Measurements from ENCODE around the gene EDIL3.

The EDIL3 gene

DNA sequence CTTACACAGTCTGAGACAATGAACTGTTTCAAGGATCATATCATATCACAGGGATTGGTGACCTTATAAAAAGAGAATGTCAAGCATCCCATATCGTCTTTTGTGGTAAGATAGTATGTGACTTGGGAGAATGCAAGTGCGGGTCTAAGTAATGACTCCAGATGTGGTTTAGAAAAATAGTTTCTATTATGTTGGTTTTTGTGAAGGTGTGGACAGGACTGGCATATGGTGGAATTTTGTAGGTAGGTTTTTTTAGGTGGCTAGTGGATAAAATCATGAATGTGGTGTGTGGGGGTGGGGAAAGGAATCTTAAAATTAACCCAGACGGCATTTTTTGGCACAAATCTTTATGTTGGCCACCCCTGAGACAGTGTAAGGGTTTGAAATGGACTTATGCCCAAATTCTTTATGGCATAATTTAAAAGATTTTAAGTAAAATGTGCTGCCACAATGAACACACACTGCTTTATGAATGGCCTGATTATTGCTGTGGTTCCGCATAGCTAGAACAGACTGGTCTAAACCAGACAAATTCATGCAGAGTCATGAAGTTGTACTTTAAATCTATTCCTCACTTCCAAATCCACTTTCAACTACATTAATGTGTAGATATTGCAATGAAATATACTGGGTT is 459.2 kb downstream of the EDIL3 start:
- Histone ChIP-seq H3K27me3 (replicated peaks; ENCODE audit: control insufficient read depth, insufficient read depth, low read length, poor library complexity, severe bottlenecking) (no peaks in the 10 kb centered on the region), H3K9me3 (ENCODE audit: control insufficient read depth, low read length) (no peaks in the 10 kb centered on the region), H3K36me3 (ENCODE audit: control insufficient read depth, insufficient read depth, low read length) (no peaks in the 10 kb centered on the region), H3K27ac (ENCODE audit: insufficient read depth, low read length, poor library complexity, severe bottlenecking) (no peak overlapping the region), H3K4me3 (ENCODE audit: insufficient read depth, low read depth, low read length, poor library complexity, severe bottlenecking) (no peak overlapping the region), H3K4me1 (ENCODE audit: control insufficient read depth, insufficient read depth, low read length, poor library complexity, severe bottlenecking) (no peaks in the 10 kb centered on the region)
- no peak for DNase-seq

DNA sequence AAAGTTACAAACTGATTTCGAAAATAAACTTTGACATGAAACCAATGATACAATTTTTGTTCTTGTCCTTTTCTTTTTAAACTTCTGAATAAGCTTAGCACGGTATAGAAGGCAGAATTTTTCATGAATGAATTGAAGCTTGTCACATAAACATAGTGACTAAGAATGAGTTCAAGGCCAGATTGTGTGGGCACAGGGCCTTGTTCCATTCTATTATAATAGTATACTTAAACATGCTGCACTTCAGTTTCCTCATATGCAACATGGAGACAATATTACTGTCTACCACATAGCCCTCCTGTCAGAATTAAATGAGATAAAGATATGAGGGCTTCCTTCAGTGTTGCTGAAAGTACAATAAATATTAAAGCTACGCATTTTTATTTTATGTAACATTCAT is 459.8 kb downstream of the EDIL3 start:
- Histone ChIP-seq H3K4me1 (ENCODE audit: control insufficient read depth, insufficient read depth, low read length, poor library complexity, severe bottlenecking) (no peaks in the 10 kb centered on the region), H3K27ac (ENCODE audit: insufficient read depth, low read length, poor library complexity, severe bottlenecking) (no peak overlapping the region), H3K36me3 (ENCODE audit: control insufficient read depth, insufficient read depth, low read length) (no peaks in the 10 kb centered on the region), H3K9me3 (ENCODE audit: control insufficient read depth, low read length) (no peaks in the 10 kb centered on the region), H3K27me3 (replicated peaks; ENCODE audit: control insufficient read depth, insufficient read depth, low read length, poor library complexity, severe bottlenecking) (no peaks in the 10 kb centered on the region), H3K4me3 (ENCODE audit: insufficient read depth, low read depth, low read length, poor library complexity, severe bottlenecking) (no peak overlapping the region)
- no peak for DNase-seq

DNA sequence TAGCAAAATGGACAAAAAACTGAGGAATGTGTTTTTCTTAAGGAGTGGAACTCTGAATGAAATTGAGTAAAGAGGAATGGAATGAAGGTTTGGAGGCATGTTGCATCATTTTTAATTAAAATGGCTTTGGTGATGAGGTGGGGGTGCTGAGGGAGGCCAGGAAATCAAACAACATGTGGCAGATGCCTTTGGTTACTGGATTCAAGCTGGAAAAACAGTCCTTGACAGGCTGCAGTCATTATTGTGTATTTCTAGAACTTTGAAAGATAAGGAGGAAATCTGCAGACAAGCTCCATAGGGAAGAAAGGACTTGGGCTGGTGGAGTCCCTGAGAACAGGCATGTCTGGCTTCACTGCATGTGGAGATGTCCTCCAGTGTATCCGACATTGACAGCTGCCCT is 460.5 kb downstream of the EDIL3 start:
- Histone ChIP-seq H3K36me3 (ENCODE audit: control insufficient read depth, insufficient read depth, low read length) (no peaks in the 10 kb centered on the region), H3K9me3 (ENCODE audit: control insufficient read depth, low read length) (no peaks in the 10 kb centered on the region), H3K27ac (ENCODE audit: insufficient read depth, low read length, poor library complexity, severe bottlenecking) (no peak overlapping the region), H3K4me1 (ENCODE audit: control insufficient read depth, insufficient read depth, low read length, poor library complexity, severe bottlenecking) (no peaks in the 10 kb centered on the region), H3K27me3 (replicated peaks; ENCODE audit: control insufficient read depth, insufficient read depth, low read length, poor library complexity, severe bottlenecking) (no peaks in the 10 kb centered on the region), H3K4me3 (ENCODE audit: insufficient read depth, low read depth, low read length, poor library complexity, severe bottlenecking) (no peak overlapping the region)
- DNase-seq, result no peak

DNA sequence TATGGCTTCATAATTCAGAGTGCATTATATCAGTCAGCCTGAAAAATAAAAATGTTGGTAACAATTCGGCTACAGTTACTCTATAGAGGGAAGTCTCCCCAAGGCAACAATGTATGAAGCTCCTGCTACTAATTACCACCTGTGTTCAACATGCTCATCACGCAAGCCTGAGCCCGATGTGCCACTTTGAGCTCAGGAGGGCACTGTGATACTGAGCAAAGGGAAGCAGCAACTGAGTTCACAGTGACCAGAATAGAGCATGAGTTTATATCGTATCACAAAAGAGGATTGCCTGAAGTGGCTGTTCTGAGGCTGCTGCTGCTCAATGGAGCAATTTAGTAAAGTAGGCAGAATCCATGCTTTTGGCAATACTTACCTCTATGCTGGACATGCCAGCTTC is 462.0 kb downstream of the EDIL3 start:
- DNase-seq, result no peak
- no peak overlapping the region for H3K4me3 ChIP-seq (ENCODE audit: insufficient read depth, low read depth, low read length, poor library complexity, severe bottlenecking)
- no peak overlapping the region for H3K27ac ChIP-seq (ENCODE audit: insufficient read depth, low read length, poor library complexity, severe bottlenecking)
- no peaks in the 10 kb centered on the region for H3K9me3 ChIP-seq (ENCODE audit: control insufficient read depth, low read length)
- no peaks in the 10 kb centered on the region for H3K36me3 ChIP-seq (ENCODE audit: control insufficient read depth, insufficient read depth, low read length)
- no peaks in the 10 kb centered on the region for H3K27me3 ChIP-seq (replicated peaks; ENCODE audit: control insufficient read depth, insufficient read depth, low read length, poor library complexity, severe bottlenecking)
- no peaks in the 10 kb centered on the region for H3K4me1 ChIP-seq (ENCODE audit: control insufficient read depth, insufficient read depth, low read length, poor library complexity, severe bottlenecking)

DNA sequence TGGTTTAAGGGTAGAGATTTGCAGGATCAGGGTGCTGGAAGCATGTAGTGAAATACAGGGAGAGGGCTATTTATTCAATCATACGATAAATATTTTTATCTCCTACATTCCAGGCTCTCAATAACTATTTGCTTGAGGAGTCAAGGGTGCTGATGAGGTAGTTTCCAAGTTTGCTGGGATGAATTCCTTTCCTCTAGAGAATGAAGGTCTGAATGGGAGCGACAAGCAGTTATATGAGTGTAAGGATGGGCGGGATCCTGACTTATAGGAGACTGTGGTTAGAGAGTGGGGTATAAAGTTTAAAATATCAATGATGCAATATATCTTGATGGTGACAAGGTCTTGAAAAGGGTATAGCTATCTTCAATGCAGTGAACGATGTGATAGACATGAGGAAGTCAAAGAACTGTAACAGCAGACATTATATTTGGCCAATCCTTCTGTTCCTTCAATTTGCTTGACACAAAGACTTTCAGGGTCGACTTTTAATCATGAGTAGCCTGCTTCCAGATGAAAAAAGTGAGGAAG is 462.9 kb downstream of the EDIL3 start:
- Histone ChIP-seq H3K4me1 (ENCODE audit: control insufficient read depth, insufficient read depth, low read length, poor library complexity, severe bottlenecking) (no peaks in the 10 kb centered on the region), H3K36me3 (ENCODE audit: control insufficient read depth, insufficient read depth, low read length) (no peaks in the 10 kb centered on the region), H3K4me3 (ENCODE audit: insufficient read depth, low read depth, low read length, poor library complexity, severe bottlenecking) (no peak overlapping the region), H3K27ac (ENCODE audit: insufficient read depth, low read length, poor library complexity, severe bottlenecking) (no peak overlapping the region), H3K27me3 (replicated peaks; ENCODE audit: control insufficient read depth, insufficient read depth, low read length, poor library complexity, severe bottlenecking) (no peaks in the 10 kb centered on the region), H3K9me3 (ENCODE audit: control insufficient read depth, low read length) (no peaks in the 10 kb centered on the region)
- DNase-seq, result no peak

DNA sequence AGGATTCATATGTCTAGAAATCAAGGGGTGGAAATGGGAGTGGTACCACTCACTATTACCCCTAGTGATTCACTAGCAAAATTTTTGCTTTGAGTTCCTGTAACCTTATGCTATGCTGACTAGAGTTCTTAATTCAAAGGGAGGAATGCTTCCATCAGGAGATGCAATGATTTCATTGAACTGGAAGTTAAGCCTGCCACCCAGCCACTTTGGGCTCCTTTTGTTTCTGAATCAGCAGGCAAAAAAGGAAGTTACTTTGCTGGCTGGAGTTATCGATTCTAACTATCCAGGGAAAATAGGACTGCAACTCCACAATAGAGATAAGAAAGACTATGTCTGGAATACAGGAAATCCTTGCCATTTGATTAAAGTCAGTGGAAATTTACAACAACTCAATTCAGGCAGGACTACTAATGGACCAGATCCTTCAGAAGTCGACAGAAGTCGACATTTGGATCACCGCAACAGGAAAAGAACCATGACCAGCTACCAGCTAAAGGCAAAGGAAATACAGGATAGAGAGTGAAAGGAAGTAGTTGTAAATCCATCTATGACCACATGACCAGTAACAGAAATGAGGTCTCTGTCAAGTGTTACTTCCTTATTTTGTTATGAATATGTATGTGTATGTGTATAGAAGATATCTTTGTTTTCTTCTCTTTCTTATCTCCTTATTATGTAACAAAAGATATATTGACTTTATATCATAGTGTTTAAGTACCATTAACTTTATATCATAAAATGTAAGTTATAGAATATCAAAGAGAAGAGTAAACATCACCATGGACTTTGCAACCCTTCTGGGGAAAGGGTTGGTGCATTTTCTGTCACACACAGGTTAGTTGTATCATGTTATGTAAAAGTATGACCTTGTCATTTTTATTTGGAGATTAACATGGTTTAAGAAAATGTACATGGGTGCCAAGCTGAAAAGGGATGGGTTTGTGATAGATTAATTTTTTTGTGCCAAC is 465.3 kb downstream of the EDIL3 start:
- H3K4me1 ChIP-seq (ENCODE audit: control insufficient read depth, insufficient read depth, low read length, poor library complexity, severe bottlenecking), result no peaks in the 10 kb centered on the region
- no peaks in the 10 kb centered on the region for H3K27me3 ChIP-seq (replicated peaks; ENCODE audit: control insufficient read depth, insufficient read depth, low read length, poor library complexity, severe bottlenecking)
- H3K4me3 ChIP-seq (ENCODE audit: insufficient read depth, low read depth, low read length, poor library complexity, severe bottlenecking), result no peak overlapping the region
- no peak overlapping the region for H3K27ac ChIP-seq (ENCODE audit: insufficient read depth, low read length, poor library complexity, severe bottlenecking)
- no peaks in the 10 kb centered on the region for H3K36me3 ChIP-seq (ENCODE audit: control insufficient read depth, insufficient read depth, low read length)
- H3K9me3 ChIP-seq (ENCODE audit: control insufficient read depth, low read length), result no peaks in the 10 kb centered on the region
- DNase-seq, result no peak

DNA sequence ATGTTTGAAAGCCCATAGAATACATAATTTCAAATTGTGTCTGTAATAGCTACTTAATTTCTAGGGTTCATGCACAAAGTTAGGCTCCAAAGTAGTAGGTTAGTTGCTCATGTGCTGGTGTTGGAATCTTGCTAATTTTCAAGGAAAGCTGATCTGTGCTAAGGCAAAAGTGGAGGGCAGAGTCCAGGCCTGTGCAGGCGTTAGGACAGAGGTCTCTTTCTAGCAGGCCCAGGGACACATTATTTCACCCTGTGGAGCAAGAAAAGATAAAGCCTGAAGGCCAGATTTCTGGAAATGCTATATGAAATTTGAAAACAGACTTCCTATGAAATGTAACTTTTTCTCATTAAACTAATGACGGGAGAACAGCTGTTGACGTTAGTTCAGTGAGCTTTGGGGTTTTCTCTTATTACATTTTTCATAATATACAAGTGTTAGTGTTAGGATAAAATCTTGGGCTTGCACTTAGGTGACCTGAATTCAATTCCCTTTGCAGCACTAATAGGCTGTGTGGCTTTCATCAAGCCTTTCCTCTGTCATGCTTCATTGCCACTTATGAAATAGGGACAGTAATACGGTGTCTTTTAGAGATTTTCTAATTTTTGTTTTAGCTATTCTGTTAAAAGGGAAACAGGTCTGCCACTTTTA is 467.3 kb downstream of the EDIL3 start:
- H3K27me3 ChIP-seq (replicated peaks; ENCODE audit: control insufficient read depth, insufficient read depth, low read length, poor library complexity, severe bottlenecking), result no peaks in the 10 kb centered on the region
- no peak for DNase-seq
- no peaks in the 10 kb centered on the region for H3K9me3 ChIP-seq (ENCODE audit: control insufficient read depth, low read length)
- no peak overlapping the region for H3K27ac ChIP-seq (ENCODE audit: insufficient read depth, low read length, poor library complexity, severe bottlenecking)
- H3K4me1 ChIP-seq (ENCODE audit: control insufficient read depth, insufficient read depth, low read length, poor library complexity, severe bottlenecking), result no peaks in the 10 kb centered on the region
- no peak overlapping the region for H3K4me3 ChIP-seq (ENCODE audit: insufficient read depth, low read depth, low read length, poor library complexity, severe bottlenecking)
- H3K36me3 ChIP-seq (ENCODE audit: control insufficient read depth, insufficient read depth, low read length), result no peaks in the 10 kb centered on the region

DNA sequence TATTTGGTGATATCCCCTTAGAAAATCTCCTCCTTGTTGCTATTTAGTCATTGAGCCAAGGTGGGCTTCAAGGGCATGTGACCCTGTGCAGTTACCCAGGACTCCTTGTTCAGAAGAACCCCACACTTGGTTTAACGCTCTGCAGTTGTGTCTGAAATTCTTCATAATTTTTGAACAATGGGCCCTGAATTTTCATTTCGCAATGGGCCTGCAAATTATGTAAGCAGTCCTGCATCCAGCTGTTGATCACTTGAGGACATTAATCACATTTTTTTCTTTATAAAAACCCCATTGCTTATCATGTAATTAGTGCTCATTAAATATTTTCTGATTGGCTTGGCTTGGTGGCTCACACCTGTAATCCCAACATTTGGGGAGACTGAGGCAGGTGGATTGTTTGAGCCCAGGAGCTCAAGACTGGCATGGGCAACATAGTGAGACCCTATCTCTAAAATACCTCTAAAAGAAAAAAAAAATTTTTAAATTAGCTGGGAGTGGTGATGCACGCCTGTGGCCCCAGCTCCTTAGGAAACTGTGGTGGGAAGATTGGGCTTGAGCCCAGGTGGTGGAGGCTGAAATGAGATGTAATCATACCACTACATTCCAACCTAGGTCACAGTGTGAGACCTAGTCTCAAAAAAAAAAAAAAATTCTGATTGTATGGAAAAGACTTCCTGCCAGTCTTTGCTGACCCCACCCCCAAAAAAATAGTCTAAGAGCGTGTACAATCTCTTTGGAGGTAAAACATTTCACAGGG is 469.8 kb downstream of the EDIL3 start:
- Histone ChIP-seq H3K9me3 (ENCODE audit: control insufficient read depth, low read length) (no peaks in the 10 kb centered on the region), H3K4me1 (ENCODE audit: control insufficient read depth, insufficient read depth, low read length, poor library complexity, severe bottlenecking) (no peaks in the 10 kb centered on the region), H3K27ac (ENCODE audit: insufficient read depth, low read length, poor library complexity, severe bottlenecking) (no peak overlapping the region), H3K4me3 (ENCODE audit: insufficient read depth, low read depth, low read length, poor library complexity, severe bottlenecking) (no peak overlapping the region), H3K36me3 (ENCODE audit: control insufficient read depth, insufficient read depth, low read length) (no peaks in the 10 kb centered on the region), H3K27me3 (replicated peaks; ENCODE audit: control insufficient read depth, insufficient read depth, low read length, poor library complexity, severe bottlenecking) (no peaks in the 10 kb centered on the region)
- DNase-seq, result no peak

DNA sequence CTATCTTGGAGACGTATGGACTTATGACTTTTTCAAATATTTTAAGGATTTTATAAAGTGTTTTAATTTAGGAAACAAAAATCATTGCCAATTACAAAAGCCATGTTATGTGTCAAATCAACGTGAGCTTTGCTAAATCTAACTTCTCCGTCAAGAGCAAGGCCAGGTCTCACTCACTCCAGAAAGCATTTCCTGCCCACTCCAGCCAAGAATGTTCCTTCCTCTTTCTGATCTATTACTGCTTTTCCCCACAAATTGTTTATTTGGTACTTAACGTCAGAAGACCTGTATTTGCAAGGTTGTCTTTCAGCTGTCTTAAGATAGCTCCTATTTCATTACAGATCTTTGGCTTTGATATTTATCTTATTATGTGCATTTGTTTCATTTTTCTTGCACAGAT is 470.5 kb downstream of the EDIL3 start:
- no peaks in the 10 kb centered on the region for H3K9me3 ChIP-seq (ENCODE audit: control insufficient read depth, low read length)
- no peaks in the 10 kb centered on the region for H3K36me3 ChIP-seq (ENCODE audit: control insufficient read depth, insufficient read depth, low read length)
- H3K4me1 ChIP-seq (ENCODE audit: control insufficient read depth, insufficient read depth, low read length, poor library complexity, severe bottlenecking), result no peaks in the 10 kb centered on the region
- DNase-seq, result no peak
- H3K27me3 ChIP-seq (replicated peaks; ENCODE audit: control insufficient read depth, insufficient read depth, low read length, poor library complexity, severe bottlenecking), result no peaks in the 10 kb centered on the region
- no peak overlapping the region for H3K27ac ChIP-seq (ENCODE audit: insufficient read depth, low read length, poor library complexity, severe bottlenecking)
- H3K4me3 ChIP-seq (ENCODE audit: insufficient read depth, low read depth, low read length, poor library complexity, severe bottlenecking), result no peak overlapping the region
